T-helper 17 cell (primary cell): ENCODE data around the gene ZNF14. TPM values are rescaled to one million over a fixed set of nuclear protein-coding genes. Genes with fewer than 3 reads are reported as not detected.
"Not testable (repeated sequence)": the region's sequence is repeated elsewhere in the genome, so short reads cannot be mapped to it uniquely, and the experiment has no call there.

Source experiments
- ATAC-seq: fragments of 150-1000 bp; cut with Tn5 transposase; 2 replicates; pipeline ENCODE4 v1.10.0; 2021; ENCODE audit warnings: mild to moderate bottlenecking, moderate library complexity
- DNase-seq, 3 donors: peaks; one replicate each; pipeline versions ENCODE4 v3.0.0 to v3.0.0-alpha.2; 2020 to 2021
- H3K9me3 ChIP-seq: one replicate; pipeline ENCODE4 v1.7.0; 2013; ENCODE audit warnings: low read length, mild to moderate bottlenecking; ENCODE audit not compliant: control insufficient read depth, poor library complexity, severe bottlenecking
- H3K27ac Mint-ChIP-seq: one replicate; pipeline ENCODE4 v1.8.0; 2022; ENCODE audit warnings: mild to moderate bottlenecking, moderate library complexity, mixed read lengths
- H3K27me3 Mint-ChIP-seq: one replicate; pipeline ENCODE4 v1.8.0; 2022; ENCODE audit warnings: mixed read lengths
- H3K36me3 Mint-ChIP-seq: one replicate; pipeline ENCODE4 v1.8.0; 2022; ENCODE audit warnings: low read depth, mixed read lengths
- H3K4me1 Mint-ChIP-seq: one replicate; pipeline ENCODE4 v1.8.0; 2022; ENCODE audit warnings: mild to moderate bottlenecking, mixed read lengths
- H3K4me3 Mint-ChIP-seq: one replicate; pipeline ENCODE4 v1.8.0; 2022; ENCODE audit warnings: mild to moderate bottlenecking, moderate library complexity, mixed read lengths
- total RNA-seq, 4 donors: library from RNA in 2 of 4; stranded (reverse) in 2 of 4; gene quantifications; one replicate each; pipeline ENCODE4 v1.2.3 and lab custom pipeline; 2022 to 2026

Gene ZNF14
- total RNA-seq, 2 donors from 2014 or later: 18.7 to 22.5 TPM

DNA sequence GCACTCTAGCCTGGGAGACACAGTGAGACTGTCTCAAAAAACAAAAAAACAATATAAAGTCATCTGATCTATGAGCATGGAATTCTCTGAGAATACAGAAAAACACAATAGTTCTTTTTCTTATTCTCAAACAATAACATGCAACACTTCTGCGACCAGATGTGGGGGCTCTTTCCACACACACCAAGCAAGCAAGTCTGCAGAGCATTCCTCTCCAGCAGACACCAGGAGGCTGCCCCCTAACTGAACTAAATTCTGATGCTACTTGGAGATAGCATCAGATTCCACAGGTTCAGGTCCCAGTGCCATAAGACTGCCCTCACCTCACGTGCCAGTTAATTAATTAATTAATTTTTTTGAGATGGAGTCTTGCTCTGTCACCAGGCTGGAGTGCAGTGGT lies 36.5 kb downstream of the ZNF14 start:
- Mint-ChIP-seq H3K4me1 (no peaks in the 10 kb centered on the region), H3K27me3 (no peaks in the 10 kb centered on the region), H3K27ac (no peak overlapping the region), H3K4me3 (no peak overlapping the region), H3K36me3 (no peaks in the 10 kb centered on the region)
- DNase-seq (no peak), ATAC-seq (no peak)
- peaks cover 3% of the 10 kb centered on the region for H3K9me3 ChIP-seq

DNA sequence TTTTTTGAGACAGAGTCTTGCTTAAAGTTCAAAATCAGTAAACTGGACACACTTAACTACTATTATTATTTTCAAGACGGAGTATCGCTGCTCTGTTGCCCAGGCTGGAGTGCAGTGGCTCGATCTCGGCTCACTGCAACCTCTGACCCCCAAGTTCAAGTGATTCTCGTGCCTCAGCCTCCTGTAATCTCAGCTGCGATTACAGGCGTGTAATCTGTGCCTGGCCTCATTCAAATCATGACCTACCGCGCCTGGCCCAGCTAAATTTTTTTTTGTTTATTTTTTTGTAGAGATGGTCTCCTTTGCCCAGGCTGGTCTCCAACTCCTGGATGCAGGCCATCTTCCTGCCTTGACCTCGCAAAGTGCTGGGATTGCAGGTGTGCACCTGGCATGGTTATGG lies 41.2 kb downstream of the ZNF14 start:
- ATAC-seq (no peak), DNase-seq (no peak)
- Mint-ChIP-seq H3K36me3 (no peaks in the 10 kb centered on the region), H3K27ac (no peak overlapping the region), H3K4me3 (no peak overlapping the region), H3K4me1 (no peaks in the 10 kb centered on the region), H3K27me3 (no peaks in the 10 kb centered on the region)
- H3K9me3 ChIP-seq: no peaks in the 10 kb centered on the region

DNA sequence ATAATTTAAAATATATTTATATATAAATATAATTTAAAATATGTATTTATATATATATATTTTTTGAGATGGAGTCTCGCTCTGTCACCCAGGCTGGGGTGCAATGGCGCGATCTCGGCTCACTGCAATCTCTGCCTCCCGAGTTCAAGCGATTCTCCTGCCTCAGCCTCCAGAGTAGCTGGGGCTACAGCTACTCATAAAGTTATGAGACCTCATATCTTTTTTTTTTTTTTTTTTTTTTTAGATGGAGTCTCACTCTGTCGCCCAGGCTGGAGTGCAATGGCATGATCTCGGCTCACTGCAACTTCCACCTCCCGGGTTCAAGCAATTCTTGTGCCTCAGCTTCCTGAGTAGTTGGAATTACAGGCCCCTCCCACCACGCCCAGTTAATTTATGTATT lies 43.9 kb downstream of the ZNF14 start:
- not testable (repeated sequence) for H3K27ac Mint-ChIP-seq, H3K4me1 Mint-ChIP-seq, H3K36me3 Mint-ChIP-seq, H3K4me3 Mint-ChIP-seq, H3K9me3 ChIP-seq, DNase-seq, ATAC-seq, H3K27me3 Mint-ChIP-seq

DNA sequence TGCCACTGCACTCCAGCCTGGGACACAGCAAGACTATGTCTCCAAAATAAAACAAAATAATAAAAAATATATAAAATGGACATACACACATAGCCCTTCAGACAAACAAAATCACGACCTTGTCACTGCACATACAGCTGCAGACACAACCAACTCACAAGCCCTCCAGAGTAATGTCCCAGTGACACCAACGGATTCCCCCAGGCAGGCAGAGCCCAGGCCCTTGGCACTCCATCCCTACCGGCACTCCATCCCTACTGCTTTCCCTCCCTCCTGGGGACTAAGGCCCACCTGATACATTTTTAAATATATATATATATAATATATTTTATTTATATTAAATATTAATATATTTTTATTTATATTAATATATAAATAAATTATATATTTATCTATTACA lies 45.8 kb downstream of the ZNF14 start:
- Mint-ChIP-seq H3K27ac (no peak overlapping the region), H3K36me3 (peaks cover 2% of the 10 kb centered on the region), H3K4me1 (no peaks in the 10 kb centered on the region), H3K27me3 (no peaks in the 10 kb centered on the region), H3K4me3 (no peak overlapping the region)
- no peak for ATAC-seq
- no peak for DNase-seq
- no peaks in the 10 kb centered on the region for H3K9me3 ChIP-seq

DNA sequence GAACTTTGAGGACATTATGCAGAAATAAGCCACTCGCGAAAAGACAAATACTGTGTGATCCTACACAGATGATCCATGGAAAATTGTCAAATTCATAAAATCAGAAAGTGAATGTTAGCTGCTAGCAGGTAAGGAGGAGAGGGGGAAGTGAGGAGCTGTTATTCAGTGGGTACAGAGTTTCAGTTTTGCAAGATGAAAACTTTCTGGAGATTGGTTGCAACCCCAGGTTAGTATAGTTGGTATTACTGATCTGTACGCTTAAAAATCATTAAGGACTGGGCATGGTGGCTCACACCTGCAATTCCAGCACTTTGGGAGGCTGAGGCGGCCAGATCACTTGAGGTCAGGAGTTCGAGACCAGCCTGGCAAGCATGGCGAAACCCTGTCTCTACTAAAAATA lies 46.3 kb downstream of the ZNF14 start:
- no peaks in the 10 kb centered on the region for H3K9me3 ChIP-seq
- Mint-ChIP-seq H3K27ac (no peak overlapping the region), H3K4me3 (no peak overlapping the region), H3K36me3 (peaks cover 2% of the 10 kb centered on the region), H3K27me3 (no peaks in the 10 kb centered on the region), H3K4me1 (no peaks in the 10 kb centered on the region)
- DNase-seq (no peak), ATAC-seq (no peak)

DNA sequence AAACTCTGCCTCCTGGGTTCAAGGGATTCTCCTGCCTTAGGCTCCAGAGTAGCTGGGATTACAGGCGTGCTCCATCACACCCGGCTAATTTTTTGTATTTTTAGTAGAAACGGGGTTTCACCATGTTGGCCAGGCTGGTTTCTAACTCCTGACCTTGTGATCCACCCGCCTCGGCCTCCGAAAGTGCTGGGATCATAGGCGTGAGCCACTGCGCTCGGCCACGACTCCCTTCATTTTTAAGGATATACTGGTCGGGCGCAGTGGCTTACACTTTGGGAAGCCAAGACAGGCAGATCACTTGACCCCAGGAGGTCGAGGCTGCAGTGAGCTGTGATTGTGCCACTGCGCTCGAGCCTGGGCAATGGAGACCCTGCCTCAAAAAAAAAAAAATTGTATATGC lies 46.8 kb downstream of the ZNF14 start:
- H3K9me3 ChIP-seq, H3K4me3 Mint-ChIP-seq, H3K36me3 Mint-ChIP-seq, H3K27ac Mint-ChIP-seq, H3K27me3 Mint-ChIP-seq, H3K4me1 Mint-ChIP-seq, ATAC-seq, DNase-seq: not testable (repeated sequence)

DNA sequence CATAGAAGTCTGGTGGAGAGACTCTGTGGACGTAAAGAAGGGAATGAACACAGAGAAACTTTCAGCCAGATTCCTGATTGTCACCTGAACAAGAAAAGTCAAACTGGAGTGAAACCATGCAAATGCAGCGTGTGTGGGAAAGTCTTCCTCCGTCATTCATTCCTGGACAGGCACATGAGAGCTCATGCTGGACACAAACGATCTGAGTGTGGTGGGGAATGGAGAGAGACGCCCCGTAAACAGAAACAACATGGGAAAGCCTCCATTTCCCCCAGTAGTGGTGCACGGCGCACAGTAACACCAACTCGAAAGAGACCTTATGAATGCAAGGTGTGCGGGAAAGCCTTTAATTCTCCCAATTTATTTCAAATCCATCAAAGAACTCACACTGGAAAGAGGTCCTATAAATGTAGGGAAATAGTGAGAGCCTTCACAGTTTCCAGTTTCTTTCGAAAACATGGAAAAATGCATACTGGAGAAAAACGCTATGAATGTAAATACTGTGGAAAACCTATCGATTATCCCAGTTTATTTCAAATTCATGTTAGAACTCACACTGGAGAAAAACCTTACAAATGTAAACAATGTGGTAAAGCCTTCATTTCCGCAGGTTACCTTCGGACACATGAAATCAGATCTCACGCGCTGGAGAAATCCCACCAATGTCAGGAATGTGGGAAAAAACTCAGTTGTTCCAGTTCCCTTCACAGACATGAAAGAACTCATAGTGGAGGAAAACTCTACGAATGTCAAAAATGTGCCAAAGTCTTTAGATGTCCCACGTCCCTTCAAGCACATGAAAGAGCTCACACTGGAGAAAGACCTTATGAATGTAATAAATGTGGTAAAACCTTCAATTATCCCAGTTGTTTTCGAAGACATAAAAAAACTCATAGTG lies 53.5 kb downstream of the ZNF14 start:
- DNase-seq (no peak), ATAC-seq (no peak)
- Mint-ChIP-seq H3K4me3 (peak overlapping the region; percentile 43), H3K27ac (peak overlapping the region; percentile 57), H3K4me1 (peaks cover 7% of the 10 kb centered on the region), H3K36me3 (peaks cover 9% of the 10 kb centered on the region), H3K27me3 (no peaks in the 10 kb centered on the region)
- peaks cover 43% of the 10 kb centered on the region for H3K9me3 ChIP-seq

DNA sequence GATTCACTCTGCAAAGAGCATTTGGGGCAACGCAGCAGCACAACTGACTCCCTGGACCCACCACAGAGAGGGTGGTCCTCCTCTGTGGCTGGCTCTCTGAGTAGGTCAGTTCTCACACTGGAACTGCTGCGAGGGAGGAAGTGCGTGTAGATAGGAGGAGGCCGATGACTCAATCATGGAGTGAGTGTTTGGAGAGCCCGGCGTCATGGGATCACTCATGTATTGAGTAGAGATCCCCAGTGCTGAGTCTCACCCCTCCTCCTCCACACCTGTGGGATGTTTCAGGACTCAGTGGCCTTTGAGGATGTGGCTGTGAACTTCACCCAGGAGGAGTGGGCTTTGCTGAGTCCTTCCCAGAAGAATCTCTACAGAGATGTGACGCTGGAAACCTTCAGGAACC lies 55.3 kb downstream of the ZNF14 start:
- peaks cover 7% of the 10 kb centered on the region for H3K36me3 Mint-ChIP-seq
- ATAC-seq (no peak), DNase-seq (no peak)
- H3K4me3 Mint-ChIP-seq: peak overlapping the region; percentile 32
- peaks cover 48% of the 10 kb centered on the region for H3K9me3 ChIP-seq
- peaks cover 7% of the 10 kb centered on the region for H3K4me1 Mint-ChIP-seq
- no peaks in the 10 kb centered on the region for H3K27me3 Mint-ChIP-seq
- no peak overlapping the region for H3K27ac Mint-ChIP-seq

DNA sequence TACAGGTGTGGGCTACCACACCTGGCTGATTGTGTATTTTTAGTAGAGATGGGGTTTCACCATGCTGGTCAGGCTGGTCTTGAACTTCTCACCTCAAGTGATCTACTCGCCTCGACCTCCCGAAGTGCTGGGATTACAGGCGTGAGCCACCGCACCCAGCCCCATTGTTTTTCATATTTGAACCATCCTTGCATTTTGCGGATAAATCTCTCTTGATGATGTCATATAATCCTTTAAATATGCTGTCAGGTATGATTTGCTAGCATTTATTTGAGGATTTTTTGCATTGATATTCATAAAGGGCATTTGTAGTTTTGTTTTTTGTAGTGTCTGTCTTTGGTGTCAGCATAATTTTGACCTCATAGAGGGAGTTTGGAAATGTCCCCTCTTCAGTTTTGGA lies 58.6 kb downstream of the ZNF14 start:
- Mint-ChIP-seq H3K36me3 (peaks cover 7% of the 10 kb centered on the region), H3K27ac (no peak overlapping the region), H3K4me1 (peaks cover 11% of the 10 kb centered on the region), H3K4me3 (peak overlapping the region; percentile 75), H3K27me3 (no peaks in the 10 kb centered on the region)
- peaks cover 43% of the 10 kb centered on the region for H3K9me3 ChIP-seq
- no peak for DNase-seq
- ATAC-seq: no peak

DNA sequence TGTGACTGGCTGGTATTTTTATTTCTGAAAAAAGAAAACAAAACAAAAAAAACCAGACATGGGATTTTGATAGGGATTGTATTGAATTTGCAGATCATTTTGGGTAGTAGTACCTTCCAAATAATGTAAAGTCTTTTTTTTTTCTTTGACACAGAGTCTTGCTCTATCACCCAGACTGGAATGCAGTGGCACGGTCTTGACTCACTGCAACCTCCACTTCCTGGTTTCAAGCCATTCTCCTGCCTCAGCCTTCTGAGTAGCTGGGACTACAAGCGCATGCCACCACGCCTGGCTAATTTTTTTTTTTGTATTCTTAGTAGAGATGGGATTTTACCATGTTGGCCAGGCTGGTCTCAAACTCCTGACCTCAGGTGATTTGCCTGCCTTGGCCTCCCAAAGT lies 60.1 kb downstream of the ZNF14 start:
- Mint-ChIP-seq H3K4me1 (peaks cover 16% of the 10 kb centered on the region), H3K4me3 (no peak overlapping the region)

DNA sequence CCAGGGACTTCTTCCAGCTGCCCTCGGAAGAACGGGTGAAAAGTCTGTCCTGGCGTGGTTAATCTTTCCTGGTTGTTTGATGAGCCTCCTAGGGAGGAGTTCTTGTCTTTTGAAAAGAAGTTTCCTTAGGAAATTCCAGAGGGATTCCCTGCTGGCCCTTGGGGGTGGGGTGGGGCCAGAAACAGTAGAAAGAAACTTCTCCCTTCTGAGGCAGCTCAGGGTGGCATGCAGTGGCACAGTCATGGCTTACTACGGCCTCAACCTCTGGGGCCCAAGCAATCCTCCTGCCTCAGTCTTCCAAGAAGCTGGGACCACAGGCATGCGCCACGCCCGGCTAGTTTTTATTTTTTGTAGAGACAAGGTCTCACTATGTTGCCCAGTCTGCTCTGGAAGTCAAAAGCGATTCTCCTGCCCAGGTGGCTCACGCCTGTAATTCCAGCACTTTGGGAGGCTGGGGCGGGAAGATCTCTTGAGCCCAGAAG lies 62.8 kb downstream of the ZNF14 start:
- no peaks in the 10 kb centered on the region for H3K27me3 Mint-ChIP-seq
- peaks cover 13% of the 10 kb centered on the region for H3K4me1 Mint-ChIP-seq
- no peaks in the 10 kb centered on the region for H3K36me3 Mint-ChIP-seq
- H3K9me3 ChIP-seq: peaks cover 8% of the 10 kb centered on the region
- peak overlapping the region; percentile 95 for H3K4me3 Mint-ChIP-seq
- peak overlapping the region; percentile 96 for H3K27ac Mint-ChIP-seq
- ATAC-seq: no peak
- DNase-seq: no peak

More for the DNA sequence above, 60.1 kb downstream of the ZNF14 start:
- DNase-seq (no peak), ATAC-seq (no peak)
- H3K9me3 ChIP-seq: peaks cover 29% of the 10 kb centered on the region
- H3K27me3 Mint-ChIP-seq: no peaks in the 10 kb centered on the region
- no peak overlapping the region for H3K27ac Mint-ChIP-seq
- peaks cover 7% of the 10 kb centered on the region for H3K36me3 Mint-ChIP-seq

DNA sequence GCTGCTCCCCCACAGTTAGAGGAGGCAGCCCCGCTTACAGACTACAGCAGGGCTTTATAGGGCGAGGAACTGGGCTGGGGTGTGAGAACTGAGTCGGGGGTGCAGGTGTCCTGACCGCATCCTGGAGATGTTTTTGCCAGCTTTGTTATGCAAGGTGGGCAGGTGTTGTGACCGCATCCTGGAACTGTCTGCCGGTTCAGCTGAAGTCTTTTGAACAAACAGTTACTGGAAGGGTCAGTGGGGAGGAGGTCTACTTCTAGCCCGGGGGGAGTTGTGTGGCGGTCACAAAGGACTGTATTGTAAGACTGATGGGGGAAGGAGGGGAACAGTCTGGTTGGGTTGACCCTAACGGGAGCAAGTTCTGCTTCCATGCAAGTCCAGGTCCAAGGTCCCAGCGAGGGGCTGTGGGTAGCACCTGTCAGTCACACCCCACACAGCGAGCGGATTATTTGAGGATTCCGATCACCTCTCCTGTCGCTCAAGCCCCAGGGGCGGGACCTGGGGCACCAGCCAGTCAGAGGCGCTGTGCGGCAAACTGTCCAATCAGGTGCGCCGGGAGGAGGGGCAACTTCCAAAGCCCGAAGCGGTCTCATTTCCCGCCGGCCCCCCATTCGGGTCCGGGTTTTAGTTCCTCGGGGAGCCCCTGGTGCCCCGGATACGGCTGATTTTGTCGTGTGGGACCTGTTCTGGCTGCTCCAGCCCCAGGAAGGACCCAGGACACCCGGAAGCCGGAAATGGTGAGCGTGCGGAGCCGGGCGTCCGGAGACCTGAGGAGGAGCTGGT lies 64.5 kb downstream of the ZNF14 start, which contains the start of gene ZNF101:
TSS of gene ZNF101 (plus strand) at position 610 of the 783 bp plus-strand sequence. CDS start at position 735, 125 bp downstream.
- H3K9me3 ChIP-seq: peaks cover 2% of the 10 kb centered on the region
- Mint-ChIP-seq H3K4me3 (peak within 1 kb of the TSS; percentile 95), H3K27me3 (no peaks in the 10 kb centered on the region), H3K27ac (peak within 1 kb of the TSS; percentile 96), H3K4me1 (peaks cover 15% of the 10 kb centered on the region), H3K36me3 (no peaks in the 10 kb centered on the region)
- peak; percentile 74 for ATAC-seq
- peak; percentile 85 to 87 (median 85) for DNase-seq

DNA sequence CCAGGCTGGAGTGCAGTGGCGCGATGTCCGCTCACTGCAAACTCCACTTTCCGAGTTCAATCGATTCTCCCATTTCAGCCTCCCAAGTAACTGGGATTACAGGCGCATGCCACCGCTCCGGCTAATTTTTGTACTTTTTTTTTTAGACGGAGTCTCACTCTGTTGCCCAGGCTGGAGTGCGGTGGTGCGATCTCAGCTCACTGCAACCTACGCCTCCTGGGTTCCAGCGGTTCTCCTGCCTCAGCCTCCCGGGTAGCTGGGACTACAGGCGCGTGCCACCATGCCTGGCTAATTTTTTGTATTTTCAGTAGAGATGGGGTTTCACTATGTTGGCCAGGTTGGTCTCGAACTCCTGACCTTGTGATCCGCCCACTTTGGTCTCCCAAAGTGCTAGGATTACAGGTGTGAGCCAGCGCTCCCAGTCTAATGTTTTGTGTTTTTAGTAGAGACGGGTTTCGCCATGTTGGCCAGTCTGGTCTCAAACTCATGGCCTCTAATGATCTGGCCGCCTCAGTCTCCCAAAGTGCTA lies 67.4 kb downstream of the ZNF14 start:
- H3K27ac Mint-ChIP-seq, DNase-seq, H3K9me3 ChIP-seq, H3K36me3 Mint-ChIP-seq, ATAC-seq, H3K27me3 Mint-ChIP-seq: not testable (repeated sequence)
- peaks cover 32% of the 10 kb centered on the region for H3K4me1 Mint-ChIP-seq
- H3K4me3 Mint-ChIP-seq: peak overlapping the region; percentile 33
